Muscle layer of colon (tissue), 2 donors: ENCODE data around the gene RAPGEF2.
"Not testable (repeated sequence)": the region's sequence is repeated elsewhere in the genome, so short reads cannot be mapped to it uniquely, and the experiment has no call there.

Source experiments
- H3K27ac ChIP-seq: one replicate; pipeline ENCODE4 v1.7.0; 2013; ENCODE audit warnings: low read depth, mild to moderate bottlenecking, low read length, moderate library complexity
- H3K27me3 ChIP-seq, 2 donors: one replicate each; pipeline ENCODE4 v1.7.0; 2013; ENCODE audit warnings: low read length in 2 of 2, mild to moderate bottlenecking in 2 of 2; ENCODE audit not compliant: insufficient read depth in 2 of 2, control insufficient read depth in 1 of 2
- H3K36me3 ChIP-seq: one replicate; pipeline ENCODE4 v1.7.0; 2013; ENCODE audit warnings: mild to moderate bottlenecking, low read length; ENCODE audit not compliant: insufficient read depth
- H3K4me1 ChIP-seq: one replicate; pipeline ENCODE4 v1.7.0; 2013; ENCODE audit warnings: mild to moderate bottlenecking, low read length; ENCODE audit not compliant: insufficient read depth
- H3K4me3 ChIP-seq, 2 donors: one replicate each; pipeline ENCODE4 v1.7.0; 2013; ENCODE audit warnings: low read length in 2 of 2, low read depth in 1 of 2, mild to moderate bottlenecking in 1 of 2, moderate library complexity in 1 of 2
- H3K9ac ChIP-seq: one replicate; pipeline ENCODE4 v1.7.0; 2013; ENCODE audit warnings: low read length
- H3K9me3 ChIP-seq: one replicate; pipeline ENCODE4 v1.7.0; 2013; ENCODE audit warnings: mild to moderate bottlenecking, low read length
- donor health status: abdominal sarcoma.
- donor health status: Adenocarcinoma of cecum.

The RAPGEF2 gene

DNA sequence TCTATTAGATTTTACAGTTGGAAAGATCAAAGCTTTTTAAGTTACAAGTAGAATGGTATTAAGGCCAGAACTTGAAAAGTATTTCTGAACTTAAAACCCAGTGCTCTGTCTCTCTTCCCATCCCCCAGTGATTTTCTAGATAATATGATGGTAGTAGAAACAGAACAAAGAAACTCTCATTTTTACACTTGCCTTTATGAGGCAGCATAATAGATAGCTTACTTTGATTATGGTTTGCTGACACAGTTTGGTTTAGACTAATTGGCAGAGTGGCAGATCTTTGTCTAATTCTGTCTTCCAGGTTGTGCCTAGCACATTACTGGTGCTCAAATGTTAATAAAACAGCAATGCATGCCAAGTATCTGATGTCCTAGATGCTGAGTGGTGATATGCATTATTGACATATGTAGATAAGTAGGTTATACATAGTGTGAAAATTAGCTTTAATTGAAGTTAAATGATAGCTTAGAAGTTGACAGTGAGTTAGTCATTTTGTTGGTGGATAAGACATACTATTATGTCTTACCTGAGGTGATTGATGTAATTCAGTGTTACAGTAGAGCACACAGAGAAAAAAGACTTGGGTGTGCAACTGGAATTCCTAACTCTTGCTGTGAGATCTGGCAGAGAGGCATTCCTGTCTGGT, 4.3 kb upstream of the RAPGEF2 start:
- Histone ChIP-seq H3K9me3 (no peaks in the 10 kb centered on the region), H3K4me1 (no peaks in the 10 kb centered on the region), H3K4me3 (no peak overlapping the region), H3K36me3 (no peaks in the 10 kb centered on the region), H3K9ac (no peak overlapping the region), H3K27me3 (no peaks in the 10 kb centered on the region), H3K27ac (no peak overlapping the region)

DNA sequence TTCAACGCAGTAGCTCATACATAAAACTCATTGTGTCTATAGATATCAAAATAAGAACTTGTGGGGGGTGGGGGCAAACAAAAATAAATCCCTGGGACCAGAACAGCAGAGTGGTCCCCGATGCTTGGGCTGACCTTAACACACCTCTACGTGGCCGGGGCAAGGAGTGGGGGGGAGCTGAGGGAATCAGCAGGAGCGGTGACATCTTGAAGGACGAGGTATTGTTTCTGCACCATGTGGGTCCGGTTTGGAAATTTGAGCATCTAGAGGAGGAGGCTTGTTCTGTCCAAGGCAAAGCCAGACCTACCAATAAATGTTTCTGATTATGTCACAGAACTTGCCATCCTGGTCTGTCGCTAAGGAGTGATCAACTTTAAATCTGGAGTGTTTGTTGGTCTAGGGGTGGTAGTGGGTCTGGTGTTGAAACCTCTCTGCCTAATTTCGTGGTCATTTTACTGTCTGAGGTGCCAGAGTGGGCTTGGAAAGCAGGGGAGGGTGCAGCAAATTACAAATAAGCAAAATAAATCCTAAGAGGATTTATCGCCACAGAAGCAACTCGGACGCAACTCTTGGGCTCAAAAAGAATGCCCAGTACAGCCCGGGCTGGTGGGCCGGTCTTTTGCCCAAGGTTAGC, 774 bp upstream of the RAPGEF2 start:
- H3K27me3 ChIP-seq = no peaks in the 10 kb centered on the region
- H3K4me1 ChIP-seq = peaks cover 21% of the 10 kb centered on the region
- no peaks in the 10 kb centered on the region for H3K9me3 ChIP-seq
- H3K36me3 ChIP-seq = no peaks in the 10 kb centered on the region
- no peak overlapping the region for H3K9ac ChIP-seq
- peak overlapping the region; percentile 51 for H3K27ac ChIP-seq
- H3K4me3 ChIP-seq = peak overlapping the region; percentile 34 to 78

DNA sequence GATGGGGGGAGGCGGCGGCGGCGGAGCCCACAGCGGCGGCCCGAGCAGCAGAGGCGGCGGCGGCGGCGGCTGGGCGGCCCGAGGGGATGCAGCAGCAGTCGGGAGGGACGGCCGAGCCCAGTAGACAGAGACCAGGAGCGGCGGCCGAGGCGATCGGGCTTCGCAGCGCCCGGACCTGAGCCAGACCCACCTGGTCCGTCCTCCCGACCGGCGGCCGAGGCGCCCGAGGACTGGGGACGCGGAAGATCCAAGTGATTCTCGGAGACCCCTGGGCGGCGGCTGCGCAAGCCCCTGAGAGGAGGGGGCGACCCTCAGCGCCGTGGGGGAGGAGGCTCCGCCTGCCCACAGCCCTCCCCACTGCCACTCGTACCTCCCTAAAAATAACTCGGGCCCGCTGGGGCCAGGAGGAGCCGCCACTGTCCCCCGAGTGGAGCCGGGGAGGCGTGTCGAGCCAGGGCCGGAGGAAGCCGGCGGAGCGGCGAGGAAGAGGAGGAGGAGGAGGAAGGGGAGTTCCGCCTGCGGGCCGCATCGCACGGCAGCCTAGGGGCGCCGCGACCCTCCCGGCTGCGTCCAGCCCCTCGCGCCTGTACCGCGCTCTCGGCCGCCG, 608 bp downstream of the RAPGEF2 start:
- peak overlapping the region; percentile 98 for H3K27ac ChIP-seq
- peak overlapping the region; percentile 50 for H3K9ac ChIP-seq
- H3K36me3 ChIP-seq = no peaks in the 10 kb centered on the region
- H3K4me1 ChIP-seq = peaks cover 30% of the 10 kb centered on the region
- no peaks in the 10 kb centered on the region for H3K9me3 ChIP-seq
- no peaks in the 10 kb centered on the region for H3K27me3 ChIP-seq
- peak overlapping the region; percentile 79 to 99 for H3K4me3 ChIP-seq

DNA sequence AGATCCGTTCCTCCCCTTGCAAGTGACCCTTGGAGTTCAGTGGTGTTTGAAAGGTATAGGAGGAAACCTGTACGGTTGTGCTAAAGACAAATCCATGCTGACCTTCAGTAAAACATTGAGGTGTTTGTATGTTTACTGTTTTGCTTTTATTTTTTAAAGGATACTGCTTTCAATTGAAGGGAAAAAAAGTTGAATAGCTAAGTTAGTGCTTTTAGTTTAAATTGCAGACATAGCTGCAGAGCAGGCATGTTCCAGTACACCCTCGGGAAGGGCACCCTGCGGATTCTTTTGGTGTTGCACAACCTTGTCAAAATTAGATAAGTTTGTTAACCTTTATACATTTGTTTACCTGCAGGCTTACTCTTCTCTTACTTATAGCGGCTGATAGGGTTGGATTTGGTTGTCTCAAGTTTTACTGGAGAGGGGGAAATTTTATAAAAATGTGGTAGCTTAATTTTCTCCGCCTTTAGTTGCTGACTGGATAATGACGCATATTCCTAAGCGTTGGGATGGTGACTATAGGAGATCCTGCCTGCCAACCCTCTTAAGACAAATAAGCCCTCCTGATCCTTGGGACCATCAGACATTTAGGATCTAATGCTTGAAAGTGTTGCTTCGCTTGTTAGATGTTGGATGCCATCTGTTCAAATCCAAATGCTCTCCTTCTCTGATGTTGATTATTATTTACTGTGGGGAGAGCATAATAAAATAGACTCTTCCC, 2.0 kb downstream of the RAPGEF2 start:
- H3K4me1 ChIP-seq = peaks cover 30% of the 10 kb centered on the region
- H3K27ac ChIP-seq = peak overlapping the region; percentile 57
- H3K4me3 ChIP-seq = peak overlapping the region; percentile 57 to 79
- no peaks in the 10 kb centered on the region for H3K27me3 ChIP-seq
- no peaks in the 10 kb centered on the region for H3K36me3 ChIP-seq
- H3K9ac ChIP-seq = peak overlapping the region; percentile 71
- no peaks in the 10 kb centered on the region for H3K9me3 ChIP-seq

DNA sequence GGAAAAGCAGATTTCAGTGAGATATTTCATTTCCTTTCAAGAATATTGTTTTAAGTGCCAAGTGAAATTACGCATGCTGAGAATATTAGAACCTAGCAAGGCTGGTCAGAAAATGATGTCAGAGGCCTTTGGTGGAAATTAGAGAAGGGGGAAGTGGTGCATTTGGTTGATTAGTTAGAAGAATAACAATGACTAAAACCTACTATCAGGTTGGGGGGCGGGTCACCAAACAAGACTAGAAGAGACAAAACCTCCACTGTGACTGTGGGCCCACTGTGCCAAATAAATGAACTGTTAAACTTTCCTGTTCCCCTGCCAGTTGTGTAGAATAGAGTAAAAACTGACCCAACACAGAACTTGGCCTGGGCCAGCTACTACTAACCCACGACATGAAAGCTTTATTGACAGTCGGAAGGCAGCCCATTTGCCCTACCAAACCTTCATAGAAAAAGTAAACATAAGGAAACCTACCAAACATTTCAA, 2.9 kb downstream of the RAPGEF2 start:
- H3K27me3 ChIP-seq = no peaks in the 10 kb centered on the region
- no peak overlapping the region for H3K27ac ChIP-seq
- H3K9ac ChIP-seq = no peak overlapping the region
- no peaks in the 10 kb centered on the region for H3K36me3 ChIP-seq
- H3K4me1 ChIP-seq = peaks cover 30% of the 10 kb centered on the region
- peak overlapping the region; percentile 57 to 79 for H3K4me3 ChIP-seq
- H3K9me3 ChIP-seq = no peaks in the 10 kb centered on the region

DNA sequence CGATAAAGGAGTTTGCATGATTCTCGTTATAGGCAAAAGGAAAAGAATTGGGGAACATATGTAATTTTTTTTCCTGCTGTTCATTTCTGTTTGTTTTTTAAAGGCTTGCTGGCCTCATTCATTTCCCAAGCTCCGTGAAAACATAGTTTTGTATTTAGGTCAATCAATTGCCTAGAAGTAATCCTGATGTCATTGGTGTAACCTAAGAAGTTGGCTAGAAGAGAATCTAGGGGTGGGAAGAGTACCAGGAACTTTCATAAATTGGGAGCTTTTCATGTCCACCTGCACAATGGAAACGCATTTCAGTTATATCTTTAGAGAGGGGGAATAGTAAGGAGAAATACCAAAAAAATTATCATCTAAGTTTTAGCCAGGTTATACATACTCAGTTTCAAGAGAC, 3.8 kb downstream of the RAPGEF2 start:
- Histone ChIP-seq H3K4me3 (no peak overlapping the region), H3K9me3 (no peaks in the 10 kb centered on the region), H3K27ac (no peak overlapping the region), H3K9ac (no peak overlapping the region), H3K27me3 (no peaks in the 10 kb centered on the region), H3K36me3 (no peaks in the 10 kb centered on the region), H3K4me1 (peaks cover 30% of the 10 kb centered on the region)

DNA sequence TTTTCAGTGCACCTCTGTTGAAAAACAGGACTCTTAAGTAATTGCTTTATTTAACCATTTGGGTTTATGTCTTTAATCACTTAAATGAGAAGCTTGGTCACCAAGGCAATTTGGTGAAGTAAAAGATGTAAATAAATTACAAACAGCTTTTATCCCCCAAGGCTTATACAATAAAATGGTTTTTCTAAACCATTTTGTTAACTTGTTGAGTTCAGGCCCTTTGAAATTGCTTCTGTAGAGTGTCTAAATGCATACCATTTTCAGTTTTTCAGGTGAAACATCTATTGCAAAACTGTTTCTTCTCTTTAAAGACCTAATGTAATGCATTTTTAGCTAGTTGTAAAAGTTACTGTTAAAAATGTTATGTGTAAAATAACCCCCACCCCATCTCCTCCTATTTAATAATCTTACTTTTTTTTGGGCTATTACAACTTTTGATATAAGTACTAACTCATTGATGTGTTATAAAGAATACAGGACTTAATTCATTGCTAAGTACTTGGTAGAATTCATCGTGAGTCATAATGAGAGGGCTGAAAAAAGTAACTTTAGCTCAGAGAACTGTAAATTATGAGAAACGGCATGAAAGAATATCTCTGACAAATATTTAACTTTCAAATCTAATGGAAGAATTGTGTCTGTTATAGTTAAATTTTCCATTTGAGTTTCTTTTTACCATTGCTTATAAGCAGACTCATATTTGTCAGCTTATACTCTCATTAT, 4.5 kb downstream of the RAPGEF2 start:
- Histone ChIP-seq H3K9me3 (no peaks in the 10 kb centered on the region), H3K27me3 (no peaks in the 10 kb centered on the region), H3K4me3 (no peak overlapping the region), H3K9ac (no peak overlapping the region), H3K27ac (no peak overlapping the region), H3K36me3 (no peaks in the 10 kb centered on the region), H3K4me1 (peaks cover 30% of the 10 kb centered on the region)

DNA sequence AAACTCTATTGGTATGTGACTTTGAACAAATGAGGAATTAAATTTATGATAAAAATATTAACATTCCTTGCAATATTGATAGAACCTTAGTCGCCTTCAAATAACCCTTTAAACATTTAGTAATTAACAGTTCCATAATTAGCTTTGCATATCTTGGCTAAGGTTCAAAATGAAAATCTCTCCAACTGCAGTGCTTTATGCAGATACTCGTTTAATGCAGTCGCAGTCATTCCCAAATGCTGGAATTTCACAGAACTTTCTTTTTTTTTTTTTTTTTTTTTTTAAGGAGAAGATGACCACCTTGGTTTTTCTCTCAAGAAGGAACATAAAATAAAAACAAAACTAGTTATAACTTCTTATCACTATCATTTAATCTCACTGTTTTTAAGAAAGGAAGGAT, 5.2 kb downstream of the RAPGEF2 start:
- Histone ChIP-seq H3K4me1 (peaks cover 30% of the 10 kb centered on the region), H3K36me3 (no peaks in the 10 kb centered on the region), H3K9me3 (no peaks in the 10 kb centered on the region), H3K27ac (no peak overlapping the region), H3K9ac (no peak overlapping the region), H3K4me3 (no peak overlapping the region), H3K27me3 (no peaks in the 10 kb centered on the region)

DNA sequence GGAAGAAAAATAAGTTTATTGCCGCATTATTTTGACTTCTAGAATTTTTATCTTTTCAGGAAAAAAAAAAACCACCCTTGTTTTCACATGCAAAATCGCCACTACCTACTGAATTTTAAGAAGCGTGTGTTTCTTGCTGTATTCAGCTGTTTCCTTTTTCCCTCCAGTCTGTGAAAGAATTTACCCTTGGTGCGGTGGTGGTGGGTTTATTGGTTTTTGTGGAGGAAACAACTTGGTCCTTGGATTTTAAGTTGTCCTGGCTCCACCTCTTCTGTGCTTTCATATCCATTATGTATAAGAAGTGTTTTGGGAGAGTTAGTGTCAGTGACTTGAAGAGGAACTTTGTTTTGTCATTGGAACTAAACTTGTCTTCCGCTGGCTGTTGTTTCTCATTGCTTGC, 8.1 kb downstream of the RAPGEF2 start:
- no peak overlapping the region for H3K4me3 ChIP-seq
- no peaks in the 10 kb centered on the region for H3K27me3 ChIP-seq
- H3K9me3 ChIP-seq = no peaks in the 10 kb centered on the region
- no peaks in the 10 kb centered on the region for H3K36me3 ChIP-seq
- H3K27ac ChIP-seq = no peak overlapping the region
- peaks cover 18% of the 10 kb centered on the region for H3K4me1 ChIP-seq
- H3K9ac ChIP-seq = no peak overlapping the region

DNA sequence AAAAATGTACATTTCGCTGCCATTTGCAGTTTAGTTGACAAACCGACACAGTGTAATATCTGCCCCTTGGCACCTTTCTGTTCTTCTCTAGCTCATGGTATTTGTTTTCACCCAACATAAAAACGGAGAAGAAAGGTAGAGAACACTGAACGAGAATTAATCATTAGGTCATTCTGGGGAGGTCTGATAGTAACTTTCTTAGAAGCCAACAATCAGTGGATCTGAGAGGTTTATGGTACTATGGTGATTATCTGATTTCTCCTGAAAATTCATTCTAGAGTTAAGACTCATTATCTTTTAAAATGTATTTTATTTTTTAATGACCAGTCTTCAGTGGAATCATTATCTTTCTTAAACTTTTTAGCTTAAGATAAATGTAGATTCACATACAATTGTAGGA, 8.5 kb downstream of the RAPGEF2 start:
- Histone ChIP-seq H3K4me1 (peaks cover 16% of the 10 kb centered on the region), H3K27ac (no peak overlapping the region), H3K4me3 (no peak overlapping the region), H3K9me3 (no peaks in the 10 kb centered on the region), H3K27me3 (no peaks in the 10 kb centered on the region), H3K9ac (no peak overlapping the region), H3K36me3 (no peaks in the 10 kb centered on the region)

DNA sequence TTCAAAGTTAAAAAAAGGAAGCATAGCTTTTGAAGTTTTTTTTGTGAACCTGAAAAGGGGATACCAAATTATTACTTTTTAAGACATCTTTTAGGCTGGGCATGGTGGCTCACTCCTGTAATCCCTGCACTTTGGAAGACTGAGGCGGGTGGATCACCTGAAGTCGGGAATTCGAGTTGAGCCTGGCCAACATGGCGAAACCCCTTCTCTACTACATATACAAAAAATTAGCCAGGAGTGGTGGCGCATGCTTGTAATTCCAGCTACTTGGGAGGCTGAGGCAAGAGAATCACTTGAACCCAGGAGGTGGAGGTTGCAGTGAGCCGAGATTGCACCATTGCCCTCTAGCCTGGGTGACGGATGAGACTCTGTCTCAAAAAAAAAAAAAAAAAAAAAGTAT, 10.5 kb downstream of the RAPGEF2 start:
- not testable (repeated sequence) for H3K36me3 ChIP-seq, H3K9ac ChIP-seq, H3K27ac ChIP-seq, H3K9me3 ChIP-seq, H3K27me3 ChIP-seq, H3K4me3 ChIP-seq, H3K4me1 ChIP-seq
